ENCODE measurements around the gene CHURC1.

The CHURC1 gene

DNA sequence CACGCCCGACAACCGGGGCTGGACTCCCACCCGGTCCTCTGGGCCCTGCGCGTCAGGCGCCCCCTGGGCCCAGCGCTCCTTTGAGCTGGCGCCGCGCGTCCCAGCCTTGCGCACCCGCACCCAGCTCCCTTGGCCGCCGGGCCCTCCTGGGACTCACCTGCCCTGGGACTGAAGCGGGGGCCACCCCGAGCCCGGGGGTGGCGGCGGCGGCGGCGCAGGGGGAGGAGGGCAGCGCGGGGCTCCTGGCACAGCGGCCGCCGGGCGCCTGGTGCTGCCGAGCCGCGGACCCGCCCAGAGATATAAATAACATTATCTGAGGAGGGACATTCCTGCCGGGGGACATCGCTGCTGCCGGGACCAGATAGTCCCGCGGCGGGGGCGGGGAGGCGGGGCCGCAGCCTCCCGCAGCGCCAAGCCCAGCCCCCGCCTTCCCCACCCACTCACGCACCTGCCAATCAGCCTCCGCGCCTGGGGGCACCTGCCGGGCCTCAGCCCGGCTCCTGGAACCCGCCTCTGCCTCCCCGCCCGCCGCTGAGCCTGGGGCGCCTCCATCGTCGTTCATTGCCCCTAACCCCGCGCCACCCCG lies 34.5 kb upstream of the CHURC1 start, which contains the start of gene SPTB:
Gene SPTB, minus strand, starts transcription at position 273 of the 586 bp plus-strand sequence. CDS start 56,813 bp downstream, outside the sequence.
- peaks cover 11% of the 10 kb centered on the region for H3K4me1 ChIP-seq (ENCODE audit: low read depth, poor library complexity, severe bottlenecking)
- H2AFZ ChIP-seq (ENCODE audit: low read depth), result peak within 1 kb of the TSS; percentile 89
- no peak within 1 kb of the TSS for H3K27ac ChIP-seq
- no peaks in the 10 kb centered on the region for H3K79me2 ChIP-seq (ENCODE audit: insufficient read depth, low read depth)
- no peak within 1 kb of the TSS for H3K4me3 ChIP-seq (IDR thresholded peaks at IDR 0.05; ENCODE audit: insufficient read depth, low read depth, low read length)
- TF ChIP-seq, protein P1, sequence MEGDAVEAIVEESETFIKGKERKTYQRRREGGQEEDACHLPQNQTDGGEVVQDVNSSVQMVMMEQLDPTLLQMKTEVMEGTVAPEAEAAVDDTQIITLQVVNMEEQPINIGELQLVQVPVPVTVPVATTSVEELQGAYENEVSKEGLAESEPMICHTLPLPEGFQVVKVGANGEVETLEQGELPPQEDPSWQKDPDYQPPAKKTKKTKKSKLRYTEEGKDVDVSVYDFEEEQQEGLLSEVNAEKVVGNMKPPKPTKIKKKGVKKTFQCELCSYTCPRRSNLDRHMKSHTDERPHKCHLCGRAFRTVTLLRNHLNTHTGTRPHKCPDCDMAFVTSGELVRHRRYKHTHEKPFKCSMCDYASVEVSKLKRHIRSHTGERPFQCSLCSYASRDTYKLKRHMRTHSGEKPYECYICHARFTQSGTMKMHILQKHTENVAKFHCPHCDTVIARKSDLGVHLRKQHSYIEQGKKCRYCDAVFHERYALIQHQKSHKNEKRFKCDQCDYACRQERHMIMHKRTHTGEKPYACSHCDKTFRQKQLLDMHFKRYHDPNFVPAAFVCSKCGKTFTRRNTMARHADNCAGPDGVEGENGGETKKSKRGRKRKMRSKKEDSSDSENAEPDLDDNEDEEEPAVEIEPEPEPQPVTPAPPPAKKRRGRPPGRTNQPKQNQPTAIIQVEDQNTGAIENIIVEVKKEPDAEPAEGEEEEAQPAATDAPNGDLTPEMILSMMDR (conservative IDR thresholded peaks at IDR 0.05; ENCODE audit: low read depth, low read length), result no peak
- H3K36me3 ChIP-seq (ENCODE audit: insufficient read depth), result no peaks in the 10 kb centered on the region
- H3K27me3 ChIP-seq (ENCODE audit: insufficient read depth, low read depth), result no peaks in the 10 kb centered on the region
- H3K4me2 ChIP-seq, result peak within 1 kb of the TSS; percentile 81
- H4K20me1 ChIP-seq (ENCODE audit: insufficient read depth), result no peaks in the 10 kb centered on the region
- H3K9ac ChIP-seq, result peak within 1 kb of the TSS; percentile 25; the same call in 1 of the 2 replicates

DNA sequence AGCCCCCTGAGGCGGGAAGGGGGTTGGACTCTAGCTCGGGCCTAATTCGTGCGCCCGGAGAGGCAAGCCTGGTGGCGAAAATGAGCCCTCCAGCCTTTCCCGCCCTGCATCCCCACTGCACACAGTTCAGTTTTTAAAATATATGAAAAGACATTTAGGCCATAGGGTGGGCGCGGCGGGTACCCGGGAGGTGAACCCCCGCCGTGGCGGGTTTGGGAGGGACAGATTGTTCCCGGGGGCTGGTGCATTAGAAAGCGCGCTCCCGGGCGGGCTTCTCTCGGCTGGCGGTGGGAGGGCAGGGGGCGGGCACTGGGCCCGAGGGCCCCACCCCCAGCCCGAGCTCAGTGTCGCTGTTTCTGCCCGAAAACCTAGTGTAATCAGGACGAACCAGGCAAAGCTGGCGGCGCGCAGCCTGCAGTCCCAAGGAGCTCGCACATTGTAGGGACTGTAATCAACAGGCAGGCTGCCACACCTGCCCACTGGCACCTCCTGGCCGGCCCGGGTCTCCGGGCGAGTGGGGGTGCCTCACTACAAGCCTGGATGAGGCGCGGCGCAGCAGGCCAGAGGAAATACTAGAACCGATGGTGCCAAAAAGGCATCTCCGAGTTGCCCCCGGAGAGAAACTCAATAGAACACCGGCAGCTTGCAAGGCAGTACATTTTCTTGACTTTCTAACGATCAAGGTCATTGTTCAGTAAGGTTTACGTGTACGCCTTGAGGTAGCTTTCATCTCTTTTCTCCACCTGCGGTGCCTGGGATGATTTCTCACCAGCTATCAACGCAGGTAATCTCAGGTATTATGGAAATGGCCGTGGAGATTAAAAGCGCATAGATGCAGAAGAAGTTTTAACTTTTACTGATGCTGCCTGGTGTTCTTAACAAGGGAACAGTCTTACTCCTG lies 33.8 kb upstream of the CHURC1 start:
- H3K9ac ChIP-seq, result peak overlapping the region; percentile 25; the same call in 1 of the 2 replicates
- no peaks in the 10 kb centered on the region for H4K20me1 ChIP-seq (ENCODE audit: insufficient read depth)
- H3K36me3 ChIP-seq (ENCODE audit: insufficient read depth), result no peaks in the 10 kb centered on the region
- H3K27ac ChIP-seq, result no peak overlapping the region
- H3K4me1 ChIP-seq (ENCODE audit: low read depth, poor library complexity, severe bottlenecking), result peaks cover 11% of the 10 kb centered on the region
- H2AFZ ChIP-seq (ENCODE audit: low read depth), result peak overlapping the region; percentile 89
- no peak overlapping the region for H3K4me3 ChIP-seq (IDR thresholded peaks at IDR 0.05; ENCODE audit: insufficient read depth, low read depth, low read length)
- H3K79me2 ChIP-seq (ENCODE audit: insufficient read depth, low read depth), result no peaks in the 10 kb centered on the region
- no peaks in the 10 kb centered on the region for H3K27me3 ChIP-seq (ENCODE audit: insufficient read depth, low read depth)
- peak overlapping the region; percentile 81 for H3K4me2 ChIP-seq
- TF ChIP-seq, protein P1 (conservative IDR thresholded peaks at IDR 0.05; ENCODE audit: low read depth, low read length), result no peak

DNA sequence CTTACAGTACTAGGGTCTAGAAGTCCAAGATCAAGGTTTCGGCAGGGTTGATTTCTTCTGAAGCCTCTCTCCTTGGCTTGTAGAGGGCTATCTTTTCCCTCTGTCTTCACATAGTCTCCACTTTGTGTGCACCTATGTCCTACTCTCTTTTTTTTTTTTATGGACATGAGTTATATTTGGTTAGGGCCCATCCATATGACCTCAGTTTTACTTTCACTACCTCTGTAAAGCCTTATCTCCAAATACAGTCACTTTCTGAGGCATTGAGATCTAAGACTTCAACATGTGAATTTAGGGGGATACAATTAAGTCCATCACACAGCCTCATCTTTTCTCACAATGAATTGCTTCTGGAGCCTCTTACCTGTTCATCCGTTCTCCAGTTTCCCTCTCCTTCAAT lies 28.7 kb upstream of the CHURC1 start:
- H2AFZ ChIP-seq (ENCODE audit: low read depth), result no peak overlapping the region
- no peaks in the 10 kb centered on the region for H3K36me3 ChIP-seq (ENCODE audit: insufficient read depth)
- TF ChIP-seq, protein P1 (conservative IDR thresholded peaks at IDR 0.05; ENCODE audit: low read depth, low read length), result no peak
- H4K20me1 ChIP-seq (ENCODE audit: insufficient read depth), result no peaks in the 10 kb centered on the region
- H3K4me3 ChIP-seq (IDR thresholded peaks at IDR 0.05; ENCODE audit: insufficient read depth, low read depth, low read length), result no peak overlapping the region
- peaks cover 11% of the 10 kb centered on the region for H3K4me1 ChIP-seq (ENCODE audit: low read depth, poor library complexity, severe bottlenecking)
- no peaks in the 10 kb centered on the region for H3K27me3 ChIP-seq (ENCODE audit: insufficient read depth, low read depth)
- H3K79me2 ChIP-seq (ENCODE audit: insufficient read depth, low read depth), result no peaks in the 10 kb centered on the region
- no peak overlapping the region for H3K4me2 ChIP-seq
- H3K9ac ChIP-seq, result no peak overlapping the region
- no peak overlapping the region for H3K27ac ChIP-seq

DNA sequence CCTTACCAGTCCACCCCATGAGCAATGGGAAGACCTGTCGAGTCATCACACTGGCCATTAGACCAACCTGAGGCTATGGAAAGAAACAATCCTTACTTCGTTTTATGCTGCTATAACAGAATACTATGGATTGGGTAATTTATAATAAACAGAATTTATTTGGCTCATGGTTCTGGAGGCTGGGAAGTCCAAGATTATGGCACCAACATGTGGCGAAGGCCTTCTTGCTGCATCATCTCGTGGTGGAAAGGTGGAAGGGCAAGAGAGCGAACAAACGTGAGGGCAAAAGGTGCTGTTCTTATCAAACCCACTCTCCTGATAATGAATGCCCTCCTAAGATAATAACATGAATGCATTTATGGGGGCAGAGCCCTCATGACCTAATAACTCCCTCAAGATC lies 24.9 kb upstream of the CHURC1 start:
- H2AFZ ChIP-seq (ENCODE audit: low read depth), result no peak overlapping the region
- no peak overlapping the region for H3K27ac ChIP-seq
- no peak overlapping the region for H3K4me3 ChIP-seq (IDR thresholded peaks at IDR 0.05; ENCODE audit: insufficient read depth, low read depth, low read length)
- H3K36me3 ChIP-seq (ENCODE audit: insufficient read depth), result no peaks in the 10 kb centered on the region
- TF ChIP-seq, protein P1 (conservative IDR thresholded peaks at IDR 0.05; ENCODE audit: low read depth, low read length), result no peak
- no peaks in the 10 kb centered on the region for H3K4me1 ChIP-seq (ENCODE audit: low read depth, poor library complexity, severe bottlenecking)
- no peak overlapping the region for H3K4me2 ChIP-seq
- no peaks in the 10 kb centered on the region for H3K79me2 ChIP-seq (ENCODE audit: insufficient read depth, low read depth)
- H3K9ac ChIP-seq, result no peak overlapping the region
- H4K20me1 ChIP-seq (ENCODE audit: insufficient read depth), result no peaks in the 10 kb centered on the region
- no peaks in the 10 kb centered on the region for H3K27me3 ChIP-seq (ENCODE audit: insufficient read depth, low read depth)
